Memory B cell (primary cell): ENCODE measurements around the gene PPHLN1.

Source experiments
- ATAC-seq: fragments of 150-1000 bp; cut with Tn5 transposase; 2 replicates; pipeline ENCODE4 v1.10.0; 2021; ENCODE audit warnings: low read depth, mild to moderate bottlenecking, moderate library complexity
- DNase-seq, 2 donors: peaks; one replicate each; pipeline ENCODE4 v3.0.0; 2022; ENCODE audit warnings: low spot score in 2 of 2
- H3K27ac Mint-ChIP-seq: one replicate; pipeline ENCODE4 v1.8.0; 2022; ENCODE audit warnings: mild to moderate bottlenecking, moderate library complexity, mixed read lengths
- H3K27me3 Mint-ChIP-seq: one replicate; pipeline ENCODE4 v1.8.0; 2022; ENCODE audit warnings: mixed read lengths
- H3K36me3 Mint-ChIP-seq: one replicate; pipeline ENCODE4 v1.8.0; 2022; ENCODE audit warnings: mild to moderate bottlenecking, mixed read lengths
- H3K4me1 Mint-ChIP-seq: one replicate; pipeline ENCODE4 v1.8.0; 2022; ENCODE audit warnings: mixed read lengths
- H3K4me3 Mint-ChIP-seq: one replicate; pipeline ENCODE4 v1.8.0; 2022; ENCODE audit warnings: mild to moderate bottlenecking, moderate library complexity, mixed read lengths
- H3K9me3 Mint-ChIP-seq: one replicate; pipeline ENCODE4 v1.8.0; 2022; ENCODE audit warnings: mixed read lengths

Gene PPHLN1

GRCh38 chr12:42447371-42447786 is 121.4 kb downstream of the PPHLN1 start:
- Mint-ChIP-seq H3K4me1 (peaks cover 26% of the 10 kb centered on the region), H3K4me3 (no peak overlapping the region), H3K27me3 (no peaks in the 10 kb centered on the region), H3K36me3 (peaks cover 38% of the 10 kb centered on the region), H3K27ac (peak overlapping the region; percentile 3), H3K9me3 (peaks cover 6% of the 10 kb centered on the region)
- DNase-seq (no peak), ATAC-seq (peak; percentile 34)

DNA sequence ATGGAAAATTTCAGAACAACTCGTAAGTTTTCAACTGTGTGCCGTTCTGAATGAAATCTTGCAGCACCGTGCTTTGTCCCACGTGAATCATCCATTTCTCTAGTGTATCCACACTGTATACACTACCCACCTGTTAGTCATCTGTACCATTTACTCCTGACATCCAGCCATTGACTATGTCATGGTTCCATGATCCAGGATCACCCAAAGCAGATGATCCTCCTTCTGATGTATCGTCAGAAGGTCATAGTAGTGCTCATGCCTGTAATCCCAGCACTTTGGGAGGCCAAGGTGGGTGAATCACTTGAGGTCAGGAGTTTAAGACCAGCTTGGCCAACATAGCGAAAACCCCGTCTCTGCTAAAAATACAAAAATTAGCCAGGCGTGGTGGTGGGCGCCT is 122.9 kb downstream of the PPHLN1 start:
- H3K9me3 Mint-ChIP-seq: peaks cover 6% of the 10 kb centered on the region
- H3K36me3 Mint-ChIP-seq: peaks cover 28% of the 10 kb centered on the region
- peak overlapping the region; percentile 42 for H3K27ac Mint-ChIP-seq
- no peaks in the 10 kb centered on the region for H3K27me3 Mint-ChIP-seq
- ATAC-seq (no peak), DNase-seq (no peak)
- H3K4me3 Mint-ChIP-seq: no peak overlapping the region
- H3K4me1 Mint-ChIP-seq: peaks cover 33% of the 10 kb centered on the region

- ATAC-seq: no peak
- Mint-ChIP-seq H3K9me3 (no peaks in the 10 kb centered on the region), H3K27ac (peak overlapping the region; percentile 42), H3K36me3 (peaks cover 16% of the 10 kb centered on the region), H3K4me3 (no peak overlapping the region), H3K27me3 (no peaks in the 10 kb centered on the region), H3K4me1 (peaks cover 36% of the 10 kb centered on the region)
- DNase-seq: no peak
Observed at GRCh38 chr12:42450248-42450647, 124.3 kb downstream of the PPHLN1 start.

- H3K9me3 Mint-ChIP-seq: no peaks in the 10 kb centered on the region
- DNase-seq (no peak), ATAC-seq (no peak)
- no peaks in the 10 kb centered on the region for H3K27me3 Mint-ChIP-seq
- peaks cover 12% of the 10 kb centered on the region for H3K4me1 Mint-ChIP-seq
- no peak overlapping the region for H3K27ac Mint-ChIP-seq
- peaks cover 30% of the 10 kb centered on the region for H3K36me3 Mint-ChIP-seq
- H3K4me3 Mint-ChIP-seq: no peak overlapping the region
Observed at GRCh38 chr12:42458575-42458974, 132.6 kb downstream of the PPHLN1 start.

DNA sequence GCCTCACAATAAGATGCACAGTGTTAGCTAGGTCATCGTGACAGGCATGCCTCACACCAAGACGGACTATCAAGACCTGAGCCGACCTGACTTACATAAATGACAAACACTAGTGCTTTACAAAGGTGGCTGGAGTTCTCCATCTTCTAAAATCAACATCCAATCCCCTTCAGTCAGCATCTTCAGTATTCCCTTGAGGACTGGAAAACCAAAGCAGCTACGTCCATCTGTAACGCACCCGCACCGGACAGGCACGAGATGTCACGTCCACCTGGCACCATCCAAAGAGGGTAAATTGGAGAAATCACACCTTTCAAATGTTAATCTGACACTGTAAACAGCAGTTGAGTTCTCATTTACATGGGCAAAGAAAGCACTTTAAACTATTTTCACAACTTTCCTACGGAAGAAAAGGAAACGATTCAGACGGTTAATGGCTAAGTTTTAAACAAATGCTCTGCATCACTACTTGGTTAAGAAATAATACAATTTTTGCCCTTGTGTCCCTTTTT is 133.4 kb downstream of the PPHLN1 start:
- Mint-ChIP-seq H3K4me3 (no peak overlapping the region), H3K9me3 (no peaks in the 10 kb centered on the region), H3K27ac (no peak overlapping the region), H3K36me3 (peaks cover 38% of the 10 kb centered on the region), H3K27me3 (no peaks in the 10 kb centered on the region), H3K4me1 (peaks cover 12% of the 10 kb centered on the region)
- DNase-seq (no peak), ATAC-seq (no peak)

GRCh38 chr12:42462486-42462885 is 136.5 kb downstream of the PPHLN1 start:
- H3K36me3 Mint-ChIP-seq: peaks cover 41% of the 10 kb centered on the region
- H3K27ac Mint-ChIP-seq: peak overlapping the region; percentile 47

GRCh38 chr12:42463671-42464070 is 137.7 kb downstream of the PPHLN1 start:
- peaks cover 9% of the 10 kb centered on the region for H3K4me1 Mint-ChIP-seq
- peak overlapping the region; percentile 47 for H3K27ac Mint-ChIP-seq
- no peaks in the 10 kb centered on the region for H3K9me3 Mint-ChIP-seq
- peaks cover 37% of the 10 kb centered on the region for H3K36me3 Mint-ChIP-seq
- DNase-seq (no peak), ATAC-seq (no peak)
- H3K27me3 Mint-ChIP-seq: no peaks in the 10 kb centered on the region
- H3K4me3 Mint-ChIP-seq: no peak overlapping the region

More at GRCh38 chr12:42462486-42462885, 136.5 kb downstream of the PPHLN1 start:
- Mint-ChIP-seq H3K4me1 (peaks cover 8% of the 10 kb centered on the region), H3K27me3 (no peaks in the 10 kb centered on the region), H3K9me3 (no peaks in the 10 kb centered on the region), H3K4me3 (no peak overlapping the region)
- DNase-seq (no peak), ATAC-seq (no peak)

DNA sequence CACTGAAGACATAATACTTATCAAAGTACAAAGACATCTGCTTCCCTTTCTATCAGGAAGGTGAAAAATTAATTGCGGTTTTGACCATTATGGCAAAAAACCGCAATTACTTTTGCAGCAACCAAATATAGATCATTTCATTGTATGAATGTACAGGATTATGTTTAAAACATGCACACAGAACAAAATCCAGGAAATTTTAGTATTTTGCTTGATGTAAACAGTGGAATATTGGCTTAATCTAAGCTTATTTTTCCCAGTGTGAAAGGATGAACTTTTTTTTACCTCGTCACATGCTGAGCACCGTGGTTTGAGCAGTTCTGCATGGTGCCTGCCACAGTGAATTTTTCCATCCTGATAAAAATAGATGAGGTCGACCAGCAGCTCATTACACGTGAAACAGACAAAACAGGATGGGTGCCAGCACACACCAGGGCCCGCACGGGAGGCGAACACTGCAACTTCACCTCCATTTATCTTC is 142.4 kb downstream of the PPHLN1 start:
- peak overlapping the region; percentile 88 for H3K27ac Mint-ChIP-seq
- ATAC-seq: no peak
- no peak for DNase-seq
- H3K4me3 Mint-ChIP-seq: peak overlapping the region; percentile 84
- H3K36me3 Mint-ChIP-seq: peaks cover 30% of the 10 kb centered on the region
- peaks cover 36% of the 10 kb centered on the region for H3K4me1 Mint-ChIP-seq
- no peaks in the 10 kb centered on the region for H3K27me3 Mint-ChIP-seq
- no peaks in the 10 kb centered on the region for H3K9me3 Mint-ChIP-seq

GRCh38 chr12:42468921-42469320 is 143.0 kb downstream of the PPHLN1 start:
- H3K9me3 Mint-ChIP-seq: no peaks in the 10 kb centered on the region
- ATAC-seq: no peak
- no peaks in the 10 kb centered on the region for H3K27me3 Mint-ChIP-seq
- H3K27ac Mint-ChIP-seq: peak overlapping the region; percentile 88
- peaks cover 27% of the 10 kb centered on the region for H3K36me3 Mint-ChIP-seq
- H3K4me3 Mint-ChIP-seq: peak overlapping the region; percentile 84
- DNase-seq: no peak
- peaks cover 36% of the 10 kb centered on the region for H3K4me1 Mint-ChIP-seq

DNA sequence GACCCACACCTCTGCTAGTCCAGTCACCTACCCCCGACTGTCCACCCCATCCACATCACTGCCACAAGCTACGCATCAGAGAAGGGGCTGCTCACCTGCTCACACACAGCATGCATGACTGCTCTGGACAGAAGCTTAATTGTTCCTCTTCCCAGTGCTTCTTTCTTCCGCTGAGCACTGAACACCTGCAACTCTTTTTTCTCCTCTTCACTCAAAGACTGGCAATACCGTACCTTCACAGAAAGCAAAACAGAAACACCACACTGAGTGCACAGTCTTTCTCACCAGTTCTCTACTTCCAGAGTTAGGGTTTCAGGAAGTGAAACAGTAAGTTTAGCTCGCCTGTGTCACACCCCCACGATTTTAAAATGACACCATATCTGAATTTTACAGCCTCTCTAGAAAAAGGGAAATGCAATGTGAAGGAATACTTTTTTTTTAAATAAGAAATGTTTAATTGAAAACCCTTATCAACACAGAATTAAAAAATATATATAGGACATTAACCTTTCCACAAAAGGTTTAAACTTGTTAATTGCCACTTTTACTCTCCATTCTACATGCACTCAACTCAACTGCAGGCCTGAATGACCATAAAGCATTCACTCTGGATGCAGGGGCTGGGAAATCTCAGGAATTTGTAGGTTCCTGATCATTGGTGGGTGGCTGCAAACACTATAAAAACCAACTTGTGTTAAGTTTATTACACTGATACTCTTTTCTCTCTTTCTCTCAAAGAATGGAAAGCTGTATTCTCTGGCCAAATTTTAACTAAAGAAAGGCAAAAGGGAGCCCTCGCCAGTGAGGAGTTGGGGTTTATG is 143.6 kb downstream of the PPHLN1 start:
- peak; percentile 94 for ATAC-seq
- Mint-ChIP-seq H3K27me3 (no peaks in the 10 kb centered on the region), H3K36me3 (peaks cover 23% of the 10 kb centered on the region)

GRCh38 chr12:42472376-42472775 is 146.4 kb downstream of the PPHLN1 start:
- no peaks in the 10 kb centered on the region for H3K9me3 Mint-ChIP-seq
- DNase-seq (no peak), ATAC-seq (no peak)
- peak overlapping the region; percentile 79 for H3K27ac Mint-ChIP-seq
- no peaks in the 10 kb centered on the region for H3K27me3 Mint-ChIP-seq
- no peak overlapping the region for H3K4me3 Mint-ChIP-seq
- peaks cover 15% of the 10 kb centered on the region for H3K36me3 Mint-ChIP-seq
- peaks cover 45% of the 10 kb centered on the region for H3K4me1 Mint-ChIP-seq

More for the DNA sequence above, 143.6 kb downstream of the PPHLN1 start:
- Mint-ChIP-seq H3K4me1 (peaks cover 38% of the 10 kb centered on the region), H3K4me3 (peak overlapping the region; percentile 84), H3K27ac (peak overlapping the region; percentile 88), H3K9me3 (no peaks in the 10 kb centered on the region)
- DNase-seq: peak; percentile 45 to 70

GRCh38 chr12:42473130-42473529 is 147.2 kb downstream of the PPHLN1 start:
- no peak for DNase-seq
- Mint-ChIP-seq H3K36me3 (peaks cover 15% of the 10 kb centered on the region), H3K27me3 (no peaks in the 10 kb centered on the region), H3K27ac (peak overlapping the region; percentile 79), H3K4me3 (no peak overlapping the region), H3K4me1 (peaks cover 48% of the 10 kb centered on the region), H3K9me3 (no peaks in the 10 kb centered on the region)
- no peak for ATAC-seq

DNA sequence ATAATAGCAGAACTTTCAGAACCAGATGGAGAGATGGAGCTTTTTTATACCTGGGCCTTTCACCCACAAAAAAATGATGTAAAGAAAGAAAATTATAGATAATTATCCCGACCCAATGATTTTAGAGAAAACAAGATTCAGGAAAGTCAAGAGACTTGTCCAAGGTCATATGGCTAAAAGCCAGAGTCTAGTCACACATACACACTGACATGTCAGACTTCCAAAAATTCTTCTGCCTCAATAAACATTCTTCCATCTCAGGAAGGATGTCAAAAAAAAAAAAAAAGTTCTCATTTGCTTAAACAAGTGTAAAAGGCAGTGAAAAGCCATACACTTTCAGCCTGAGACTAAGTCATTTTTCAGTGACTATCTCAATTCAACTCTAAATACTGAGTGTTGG is 147.6 kb downstream of the PPHLN1 start:
- Mint-ChIP-seq H3K9me3 (no peaks in the 10 kb centered on the region), H3K27ac (peak overlapping the region; percentile 79), H3K36me3 (peaks cover 13% of the 10 kb centered on the region), H3K4me3 (no peak overlapping the region), H3K27me3 (no peaks in the 10 kb centered on the region), H3K4me1 (peaks cover 48% of the 10 kb centered on the region)
- DNase-seq (no peak), ATAC-seq (no peak)

- DNase-seq (no peak), ATAC-seq (no peak)
- Mint-ChIP-seq H3K27ac (no peak overlapping the region), H3K9me3 (no peaks in the 10 kb centered on the region), H3K27me3 (no peaks in the 10 kb centered on the region), H3K4me3 (no peak overlapping the region), H3K4me1 (peaks cover 51% of the 10 kb centered on the region), H3K36me3 (peaks cover 13% of the 10 kb centered on the region)
Observed at GRCh38 chr12:42474391-42474790, 148.4 kb downstream of the PPHLN1 start.
